Measurements from ENCODE around the gene ATP8B3. TPM values are rescaled to one million over a fixed set of nuclear protein-coding genes. Genes with fewer than 3 reads are reported as not detected.
A peak's percentile ranks its signal among the peaks of the same experiment; 100 is the strongest.

The ATP8B3 gene
- total RNA-seq, 1 donor from 2014 or later: 2.5 TPM

DNA sequence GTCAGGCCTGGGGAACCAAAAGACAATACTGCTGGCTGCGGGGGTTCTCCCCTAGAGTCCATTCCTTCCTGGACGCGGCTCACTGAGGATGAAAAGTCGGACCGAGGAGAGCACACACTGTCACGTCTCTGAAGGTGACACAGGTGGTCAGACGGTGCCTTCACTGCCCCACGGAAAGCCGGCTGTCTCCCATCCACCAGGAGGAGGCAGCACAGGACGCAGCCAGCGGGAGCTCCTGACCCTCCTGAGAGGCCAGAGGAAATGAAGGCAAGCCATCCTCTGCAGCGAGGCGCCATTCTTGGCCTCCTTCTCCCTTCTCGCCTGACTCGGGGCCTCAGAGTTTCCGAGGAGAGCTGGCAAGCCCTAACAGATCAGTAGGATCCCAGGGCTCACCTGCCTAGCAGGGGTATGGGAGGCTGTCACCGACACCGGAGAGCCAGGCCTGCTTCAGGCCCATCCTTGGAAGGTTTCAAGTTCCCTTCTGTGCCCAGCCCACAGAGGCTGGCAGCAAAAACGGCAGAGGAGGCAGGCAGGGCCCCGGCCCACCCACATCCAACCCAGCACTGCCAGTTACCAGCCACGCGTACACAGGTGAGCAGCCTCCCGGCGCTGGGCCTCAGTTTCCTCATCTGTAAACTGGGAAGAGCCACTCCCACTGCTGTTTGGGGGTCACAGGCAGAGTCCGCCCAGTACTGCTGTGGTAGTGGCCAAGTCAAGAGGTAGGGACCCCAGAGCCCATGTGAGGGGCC, 31.7 kb upstream of the ATP8B3 start:
- Mint-ChIP-seq H3K9me3 (ENCODE audit: unreplicated experiment) (peaks cover 6% of the 10 kb centered on the region), H3K27me3 (ENCODE audit: unreplicated experiment) (peaks cover 7% of the 10 kb centered on the region)
- DNase-seq: peak; percentile 71

DNA sequence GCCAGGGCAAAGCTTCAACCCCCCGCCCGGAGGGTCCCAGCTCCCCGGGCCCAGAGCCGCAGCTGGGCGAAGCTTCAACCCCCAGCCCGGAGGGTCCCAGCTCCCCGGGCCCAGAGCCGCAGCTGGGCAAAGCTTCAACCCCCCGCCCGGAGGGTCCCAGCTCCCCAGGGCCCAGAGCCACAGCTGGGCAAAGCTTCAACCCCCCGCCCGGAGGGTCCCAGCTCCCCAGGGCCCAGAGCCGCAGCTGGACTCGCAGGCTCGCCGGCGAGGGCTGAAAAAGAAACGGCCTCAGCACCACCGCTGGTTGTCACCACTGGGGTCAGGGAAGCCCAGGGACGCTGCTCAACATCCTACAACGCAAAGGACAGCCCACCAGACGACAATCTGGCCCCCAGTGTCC, 31.0 kb upstream of the ATP8B3 start:
- peaks cover 5% of the 10 kb centered on the region for H3K9me3 Mint-ChIP-seq (ENCODE audit: unreplicated experiment)
- no peak overlapping the region for H3K27ac Mint-ChIP-seq (ENCODE audit: unreplicated experiment)
- no peaks in the 10 kb centered on the region for H3K36me3 Mint-ChIP-seq (ENCODE audit: unreplicated experiment)
- peak; percentile 42 for DNase-seq
- peaks cover 26% of the 10 kb centered on the region for H3K4me1 Mint-ChIP-seq (ENCODE audit: low read depth, unreplicated experiment)
- H3K4me3 Mint-ChIP-seq (ENCODE audit: unreplicated experiment): peak overlapping the region; percentile 42
- peaks cover 9% of the 10 kb centered on the region for H3K27me3 Mint-ChIP-seq (ENCODE audit: unreplicated experiment)
- TF ChIP-seq, protein P1, sequence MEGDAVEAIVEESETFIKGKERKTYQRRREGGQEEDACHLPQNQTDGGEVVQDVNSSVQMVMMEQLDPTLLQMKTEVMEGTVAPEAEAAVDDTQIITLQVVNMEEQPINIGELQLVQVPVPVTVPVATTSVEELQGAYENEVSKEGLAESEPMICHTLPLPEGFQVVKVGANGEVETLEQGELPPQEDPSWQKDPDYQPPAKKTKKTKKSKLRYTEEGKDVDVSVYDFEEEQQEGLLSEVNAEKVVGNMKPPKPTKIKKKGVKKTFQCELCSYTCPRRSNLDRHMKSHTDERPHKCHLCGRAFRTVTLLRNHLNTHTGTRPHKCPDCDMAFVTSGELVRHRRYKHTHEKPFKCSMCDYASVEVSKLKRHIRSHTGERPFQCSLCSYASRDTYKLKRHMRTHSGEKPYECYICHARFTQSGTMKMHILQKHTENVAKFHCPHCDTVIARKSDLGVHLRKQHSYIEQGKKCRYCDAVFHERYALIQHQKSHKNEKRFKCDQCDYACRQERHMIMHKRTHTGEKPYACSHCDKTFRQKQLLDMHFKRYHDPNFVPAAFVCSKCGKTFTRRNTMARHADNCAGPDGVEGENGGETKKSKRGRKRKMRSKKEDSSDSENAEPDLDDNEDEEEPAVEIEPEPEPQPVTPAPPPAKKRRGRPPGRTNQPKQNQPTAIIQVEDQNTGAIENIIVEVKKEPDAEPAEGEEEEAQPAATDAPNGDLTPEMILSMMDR (IDR thresholded peaks at IDR 0.05; ENCODE audit: partially characterized antibody, unreplicated experiment): no peak

More for the DNA sequence above, 31.7 kb upstream of the ATP8B3 start:
- no peaks in the 10 kb centered on the region for H3K36me3 Mint-ChIP-seq (ENCODE audit: unreplicated experiment)
- peak overlapping the region; percentile 42 for H3K4me3 Mint-ChIP-seq (ENCODE audit: unreplicated experiment)
- peaks cover 26% of the 10 kb centered on the region for H3K4me1 Mint-ChIP-seq (ENCODE audit: low read depth, unreplicated experiment)
- H3K27ac Mint-ChIP-seq (ENCODE audit: unreplicated experiment): no peak overlapping the region
- TF ChIP-seq, protein P1 (IDR thresholded peaks at IDR 0.05; ENCODE audit: partially characterized antibody, unreplicated experiment): peak; percentile 34

DNA sequence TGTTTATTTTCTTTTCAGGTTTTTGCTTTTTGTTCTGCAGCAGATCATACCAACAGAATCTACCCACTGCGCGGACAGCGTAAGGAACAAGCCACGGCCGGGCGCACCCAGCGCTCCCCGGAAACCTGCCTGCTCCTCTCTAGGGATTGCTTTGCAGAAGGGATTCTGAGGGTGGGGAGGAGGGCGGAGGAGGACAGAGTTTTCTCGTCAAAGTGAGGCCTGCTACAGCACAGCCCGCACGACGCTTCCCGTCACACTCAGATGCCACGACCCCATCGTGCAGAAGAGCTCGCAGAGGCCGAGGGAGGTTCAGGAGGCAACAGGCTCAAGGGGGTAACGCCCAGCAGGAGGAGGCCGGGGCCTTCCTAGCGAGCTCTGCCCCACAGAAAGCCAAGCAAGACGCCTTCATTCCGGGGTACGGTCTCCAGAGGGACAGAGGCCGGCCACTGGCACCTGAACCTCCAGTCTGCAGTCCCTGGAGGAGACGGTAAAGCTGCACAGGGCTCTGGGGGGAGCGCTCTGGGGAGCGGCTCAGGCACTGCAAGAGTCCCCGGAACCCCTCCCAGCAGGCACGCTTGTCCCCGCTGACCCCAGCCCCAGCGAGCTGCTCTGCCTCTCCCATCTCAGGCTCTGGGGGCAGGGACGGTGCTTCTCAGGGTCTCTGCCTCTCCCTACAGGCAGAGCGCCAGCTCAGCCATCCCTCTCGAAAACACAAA, 29.3 kb upstream of the ATP8B3 start:
- peak overlapping the region; percentile 43 for H3K4me3 Mint-ChIP-seq (ENCODE audit: unreplicated experiment)
- H3K4me1 Mint-ChIP-seq (ENCODE audit: low read depth, unreplicated experiment): peaks cover 25% of the 10 kb centered on the region
- TF ChIP-seq, protein P1 (IDR thresholded peaks at IDR 0.05; ENCODE audit: partially characterized antibody, unreplicated experiment): no peak
- no peaks in the 10 kb centered on the region for H3K36me3 Mint-ChIP-seq (ENCODE audit: unreplicated experiment)
- peak; percentile 13 for DNase-seq
- H3K27ac Mint-ChIP-seq (ENCODE audit: unreplicated experiment): peak overlapping the region; percentile 66
- peaks cover 2% of the 10 kb centered on the region for H3K27me3 Mint-ChIP-seq (ENCODE audit: unreplicated experiment)
- no peaks in the 10 kb centered on the region for H3K9me3 Mint-ChIP-seq (ENCODE audit: unreplicated experiment)

DNA sequence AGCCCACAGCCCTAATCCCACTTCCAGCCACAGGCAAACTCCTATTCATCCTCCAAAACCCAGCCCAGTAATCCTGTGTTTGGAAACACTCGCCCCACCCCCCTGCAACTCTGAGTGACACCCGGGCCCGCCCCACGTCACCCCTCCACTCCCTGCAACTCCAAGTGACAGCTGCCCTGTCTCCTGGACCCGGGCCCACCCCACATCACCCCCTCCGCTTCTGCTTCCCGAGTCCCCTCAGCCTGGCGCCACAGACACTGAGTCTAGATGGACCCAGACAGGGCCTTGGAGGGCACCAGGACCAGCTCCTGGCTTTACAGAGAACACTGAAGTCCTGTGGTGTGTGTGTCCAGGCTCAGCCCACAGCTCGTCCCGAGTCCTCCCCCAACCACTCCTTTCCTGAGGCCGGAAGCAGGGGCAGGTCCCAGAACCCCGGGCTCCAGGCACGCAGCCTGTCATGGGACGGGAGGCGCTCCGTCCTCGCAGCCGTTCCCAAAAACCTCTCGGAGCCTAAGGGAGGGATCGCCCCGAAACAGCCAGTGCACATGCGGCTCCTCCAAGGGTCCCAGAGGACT, 28.6 kb upstream of the ATP8B3 start:
- peak; percentile 14 for DNase-seq
- H3K27ac Mint-ChIP-seq (ENCODE audit: unreplicated experiment): no peak overlapping the region
- H3K4me1 Mint-ChIP-seq (ENCODE audit: low read depth, unreplicated experiment): peaks cover 20% of the 10 kb centered on the region
- TF ChIP-seq, protein P1 (IDR thresholded peaks at IDR 0.05; ENCODE audit: partially characterized antibody, unreplicated experiment): no peak
- H3K27me3 Mint-ChIP-seq (ENCODE audit: unreplicated experiment): peaks cover 5% of the 10 kb centered on the region
- H3K4me3 Mint-ChIP-seq (ENCODE audit: unreplicated experiment): peak overlapping the region; percentile 43
- H3K9me3 Mint-ChIP-seq (ENCODE audit: unreplicated experiment): peaks cover 1% of the 10 kb centered on the region
- no peaks in the 10 kb centered on the region for H3K36me3 Mint-ChIP-seq (ENCODE audit: unreplicated experiment)
